Ovary (tissue), 3 donors: Measurements from ENCODE around the gene ADA.

Source experiments
- POLR2A ChIP-seq: fragments of 450-650 bp; IDR thresholded peaks from one replicate; pipeline ENCODE4 v1.6.1; 2017; ENCODE audit warnings: antibody characterized with exemption, mild to moderate bottlenecking, moderate library complexity
- TF ChIP-seq, protein P1 (sequence below), 3 donors: fragments of 450-650 bp in 2 of 3; fragments of 200-600 bp in 1 of 3; IDR thresholded peaks; one replicate each; pipeline versions ENCODE4 v1.5.1 to v1.8.0; 2016 to 2022; ENCODE audit warnings: antibody characterized with exemption in 3 of 3, mild to moderate bottlenecking in 1 of 3
- donor health status: DM: no; HTN: no; CAD: no.

DNA sequence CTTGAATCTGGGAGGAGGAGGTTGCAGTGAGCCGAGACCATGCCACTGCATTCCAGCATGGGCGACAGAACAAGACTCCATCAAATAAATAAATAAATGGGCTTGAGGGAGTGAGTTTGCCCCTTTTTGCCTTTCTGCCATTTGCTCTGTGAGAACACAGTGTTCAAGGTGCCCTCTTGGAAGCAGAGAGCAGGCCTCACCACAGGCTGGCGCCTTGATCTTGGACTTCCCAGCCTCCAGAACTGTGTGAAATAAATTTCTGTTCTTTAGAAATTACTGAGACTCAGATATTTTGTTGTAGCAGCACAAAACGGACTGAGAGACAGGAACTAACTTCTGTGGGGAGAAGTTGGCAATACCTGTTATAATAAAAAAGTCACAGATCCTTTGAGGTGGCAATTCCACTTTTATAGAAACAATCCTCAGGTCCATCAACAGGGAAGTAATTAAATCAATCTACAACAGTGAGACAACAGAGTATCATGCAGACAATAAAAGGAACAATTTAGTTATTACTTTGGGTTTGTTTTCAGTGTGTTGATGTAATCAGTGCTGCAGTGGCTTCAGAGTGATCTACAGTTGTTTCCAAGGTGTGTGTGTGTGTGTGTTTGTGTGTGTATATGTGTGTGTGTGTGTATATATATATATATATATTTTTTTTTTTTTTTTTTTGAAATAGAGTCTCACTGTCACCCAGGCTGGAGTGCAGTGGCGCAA lies 44.6 kb downstream of the ADA start:
- TF ChIP-seq, protein P1, sequence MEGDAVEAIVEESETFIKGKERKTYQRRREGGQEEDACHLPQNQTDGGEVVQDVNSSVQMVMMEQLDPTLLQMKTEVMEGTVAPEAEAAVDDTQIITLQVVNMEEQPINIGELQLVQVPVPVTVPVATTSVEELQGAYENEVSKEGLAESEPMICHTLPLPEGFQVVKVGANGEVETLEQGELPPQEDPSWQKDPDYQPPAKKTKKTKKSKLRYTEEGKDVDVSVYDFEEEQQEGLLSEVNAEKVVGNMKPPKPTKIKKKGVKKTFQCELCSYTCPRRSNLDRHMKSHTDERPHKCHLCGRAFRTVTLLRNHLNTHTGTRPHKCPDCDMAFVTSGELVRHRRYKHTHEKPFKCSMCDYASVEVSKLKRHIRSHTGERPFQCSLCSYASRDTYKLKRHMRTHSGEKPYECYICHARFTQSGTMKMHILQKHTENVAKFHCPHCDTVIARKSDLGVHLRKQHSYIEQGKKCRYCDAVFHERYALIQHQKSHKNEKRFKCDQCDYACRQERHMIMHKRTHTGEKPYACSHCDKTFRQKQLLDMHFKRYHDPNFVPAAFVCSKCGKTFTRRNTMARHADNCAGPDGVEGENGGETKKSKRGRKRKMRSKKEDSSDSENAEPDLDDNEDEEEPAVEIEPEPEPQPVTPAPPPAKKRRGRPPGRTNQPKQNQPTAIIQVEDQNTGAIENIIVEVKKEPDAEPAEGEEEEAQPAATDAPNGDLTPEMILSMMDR (IDR thresholded peaks at IDR 0.05) = no peak
- no peak for TF ChIP-seq POLR2A
